SK-N-SH treated with all-trans-retinoic acid at 6 μM for 48 hours (cell line): ENCODE data around the gene SLC6A18.

Source experiments
- BACH2 ChIP-seq: fragments of 250-450 bp; sonication (Bioruptor Pico); IDR thresholded peaks from 2 replicates; pipeline ENCODE4 v1.9.0; 2021; ENCODE audit warnings: mild to moderate bottlenecking, borderline replicate concordance
- CREB5 ChIP-seq: fragments of 250-450 bp; sonication (Bioruptor Pico); IDR thresholded peaks from 2 replicates; pipeline ENCODE4 v1.5.1; 2020; ENCODE audit warnings: low read depth, mild to moderate bottlenecking, moderate library complexity
- GLIS3 ChIP-seq: fragments of 250-450 bp; sonication (Bioruptor Pico); IDR thresholded peaks from 2 replicates; pipeline ENCODE4 v1.5.0; 2020; ENCODE audit warnings: mild to moderate bottlenecking, moderate library complexity
- ISL1 ChIP-seq: fragments of 250-450 bp; sonication (Bioruptor Pico); IDR thresholded peaks from 2 replicates; pipeline ENCODE4 v2.1.2; 2022; ENCODE audit warnings: mild to moderate bottlenecking, moderate library complexity
- RARB ChIP-seq: fragments of 250-450 bp; sonication (Bioruptor Pico); IDR thresholded peaks from 2 replicates; pipeline ENCODE4 v1.8.0; 2021; ENCODE audit warnings: mild to moderate bottlenecking, moderate library complexity
- TSHZ2 ChIP-seq: fragments of 250-450 bp; sonication (Bioruptor Pico); IDR thresholded peaks from 2 replicates; pipeline ENCODE4 v1.5.0; 2020; ENCODE audit warnings: mild to moderate bottlenecking, moderate library complexity
- ZC3H10 ChIP-seq: fragments of 250-450 bp; sonication (Bioruptor Pico); IDR thresholded peaks from 2 replicates; pipeline ENCODE4 v1.5.1; 2021; ENCODE audit warnings: mild to moderate bottlenecking, moderate library complexity
- ZFP3 ChIP-seq: fragments of 250-450 bp; sonication (Bioruptor Pico); IDR thresholded peaks from 2 replicates; pipeline ENCODE4 v1.5.0; 2020; ENCODE audit warnings: mild to moderate bottlenecking, moderate library complexity
- ZFP30 ChIP-seq: fragments of 450-650 bp; formaldehyde crosslinking; IDR thresholded peaks from 2 replicates; pipeline ENCODE4 v1.5.0; 2022; ENCODE audit warnings: mild to moderate bottlenecking, moderate library complexity
- ZNF565 ChIP-seq: fragments of 450-650 bp; formaldehyde crosslinking; conservative IDR thresholded peaks from 2 replicates; pipeline ENCODE4 v1.5.0; 2020; ENCODE audit warnings: low read depth, mild to moderate bottlenecking, moderate library complexity
- ZNF70 ChIP-seq: fragments of 450-650 bp; formaldehyde crosslinking; IDR thresholded peaks from 2 replicates; pipeline ENCODE4 v1.5.0; 2020; ENCODE audit warnings: mild to moderate bottlenecking, moderate library complexity
- TF ChIP-seq, protein P1 (sequence below): fragments of 250-450 bp; sonication (Bioruptor Pico); IDR thresholded peaks from 2 replicates; pipeline ENCODE4 v1.8.0; 2021; ENCODE audit warnings: low read depth, mild to moderate bottlenecking, moderate library complexity, borderline replicate concordance

- TF ChIP-seq, protein P1, sequence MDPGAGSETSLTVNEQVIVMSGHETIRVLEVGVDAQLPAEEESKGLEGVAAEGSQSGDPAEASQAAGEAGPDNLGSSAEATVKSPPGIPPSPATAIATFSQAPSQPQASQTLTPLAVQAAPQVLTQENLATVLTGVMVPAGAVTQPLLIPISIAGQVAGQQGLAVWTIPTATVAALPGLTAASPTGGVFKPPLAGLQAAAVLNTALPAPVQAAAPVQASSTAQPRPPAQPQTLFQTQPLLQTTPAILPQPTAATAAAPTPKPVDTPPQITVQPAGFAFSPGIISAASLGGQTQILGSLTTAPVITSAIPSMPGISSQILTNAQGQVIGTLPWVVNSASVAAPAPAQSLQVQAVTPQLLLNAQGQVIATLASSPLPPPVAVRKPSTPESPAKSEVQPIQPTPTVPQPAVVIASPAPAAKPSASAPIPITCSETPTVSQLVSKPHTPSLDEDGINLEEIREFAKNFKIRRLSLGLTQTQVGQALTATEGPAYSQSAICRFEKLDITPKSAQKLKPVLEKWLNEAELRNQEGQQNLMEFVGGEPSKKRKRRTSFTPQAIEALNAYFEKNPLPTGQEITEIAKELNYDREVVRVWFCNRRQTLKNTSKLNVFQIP (CRISPR knock-in tag): no peak
- TF ChIP-seq GLIS3 (CRISPR knock-in tag) (no peak), ZC3H10 (CRISPR knock-in tag) (no peak), ZNF565 (no peak), ZFP30 (no peak), CREB5 (CRISPR knock-in tag) (no peak), ISL1 (no peak), BACH2 (CRISPR knock-in tag) (no peak), TSHZ2 (no peak), RARB (CRISPR knock-in tag) (no peak), ZFP3 (CRISPR knock-in tag) (no peak), ZNF70 (no peak)
Observed at GRCh38 chr5:1221721-1222120, 3.5 kb upstream of the SLC6A18 start.
